ENCODE data around the gene CRY2.
"Not testable (repeated sequence)": the region's sequence is repeated elsewhere in the genome, so short reads cannot be mapped to it uniquely, and the experiment has no call there.

CRY2 gene

DNA sequence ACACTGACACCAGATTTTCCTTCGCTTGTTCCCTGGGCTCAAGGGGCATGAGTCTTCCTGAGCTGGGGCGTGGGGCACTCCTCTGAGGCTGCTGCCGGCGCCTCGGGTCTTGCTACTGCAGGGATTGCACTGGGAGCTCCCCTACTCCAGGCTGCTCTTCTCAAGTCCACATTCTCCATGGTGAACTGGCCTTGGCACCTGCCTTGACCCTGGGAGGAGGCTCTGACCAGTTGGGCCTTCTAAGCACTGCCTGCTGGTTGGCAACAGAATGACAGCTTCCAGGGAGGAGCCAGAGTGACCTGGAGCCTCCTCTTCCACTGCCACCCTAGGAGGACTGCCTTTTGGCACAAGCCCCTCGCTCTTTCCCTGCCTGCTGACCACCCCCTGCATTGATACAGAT is 50.3 kb downstream of the CRY2 start:
- Histone ChIP-seq H3K27me3 (replicated peaks; ENCODE audit: control insufficient read depth, insufficient read depth, low read length, poor library complexity, severe bottlenecking) (peaks cover 25% of the 10 kb centered on the region), H3K4me3 (ENCODE audit: insufficient read depth, low read depth, low read length, poor library complexity, severe bottlenecking) (no peak overlapping the region), H3K36me3 (ENCODE audit: control insufficient read depth, insufficient read depth, low read length) (no peaks in the 10 kb centered on the region), H3K4me1 (ENCODE audit: control insufficient read depth, insufficient read depth, low read length, poor library complexity, severe bottlenecking) (peaks cover 18% of the 10 kb centered on the region), H3K27ac (ENCODE audit: insufficient read depth, low read length, poor library complexity, severe bottlenecking) (no peak overlapping the region), H3K9me3 (ENCODE audit: control insufficient read depth, low read length) (no peaks in the 10 kb centered on the region)
- no peak for DNase-seq

DNA sequence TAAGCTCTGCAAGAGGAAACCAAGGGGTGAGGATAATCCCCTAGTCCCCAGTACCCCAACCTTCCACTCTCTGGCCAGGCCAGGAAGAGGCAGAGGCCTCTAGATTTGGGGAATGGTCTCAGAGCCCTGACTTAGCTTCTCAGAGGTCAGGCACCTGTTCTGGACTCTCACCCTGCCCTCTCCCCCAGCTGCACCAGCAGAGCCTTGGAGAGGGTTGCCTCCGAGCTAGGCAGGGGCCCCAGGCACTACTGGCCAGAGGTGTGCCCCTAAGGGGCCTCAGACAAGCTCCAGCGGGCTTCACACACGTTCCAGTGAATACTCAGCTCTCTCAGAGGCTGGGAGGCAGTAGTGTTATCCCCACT is 51.8 kb downstream of the CRY2 start:
- Histone ChIP-seq H3K4me1 (ENCODE audit: control insufficient read depth, insufficient read depth, low read length, poor library complexity, severe bottlenecking) (peaks cover 18% of the 10 kb centered on the region), H3K9me3 (ENCODE audit: control insufficient read depth, low read length) (no peaks in the 10 kb centered on the region), H3K4me3 (ENCODE audit: insufficient read depth, low read depth, low read length, poor library complexity, severe bottlenecking) (no peak overlapping the region), H3K36me3 (ENCODE audit: control insufficient read depth, insufficient read depth, low read length) (no peaks in the 10 kb centered on the region), H3K27me3 (replicated peaks; ENCODE audit: control insufficient read depth, insufficient read depth, low read length, poor library complexity, severe bottlenecking) (peaks cover 25% of the 10 kb centered on the region), H3K27ac (ENCODE audit: insufficient read depth, low read length, poor library complexity, severe bottlenecking) (no peak overlapping the region)
- no peak for DNase-seq

DNA sequence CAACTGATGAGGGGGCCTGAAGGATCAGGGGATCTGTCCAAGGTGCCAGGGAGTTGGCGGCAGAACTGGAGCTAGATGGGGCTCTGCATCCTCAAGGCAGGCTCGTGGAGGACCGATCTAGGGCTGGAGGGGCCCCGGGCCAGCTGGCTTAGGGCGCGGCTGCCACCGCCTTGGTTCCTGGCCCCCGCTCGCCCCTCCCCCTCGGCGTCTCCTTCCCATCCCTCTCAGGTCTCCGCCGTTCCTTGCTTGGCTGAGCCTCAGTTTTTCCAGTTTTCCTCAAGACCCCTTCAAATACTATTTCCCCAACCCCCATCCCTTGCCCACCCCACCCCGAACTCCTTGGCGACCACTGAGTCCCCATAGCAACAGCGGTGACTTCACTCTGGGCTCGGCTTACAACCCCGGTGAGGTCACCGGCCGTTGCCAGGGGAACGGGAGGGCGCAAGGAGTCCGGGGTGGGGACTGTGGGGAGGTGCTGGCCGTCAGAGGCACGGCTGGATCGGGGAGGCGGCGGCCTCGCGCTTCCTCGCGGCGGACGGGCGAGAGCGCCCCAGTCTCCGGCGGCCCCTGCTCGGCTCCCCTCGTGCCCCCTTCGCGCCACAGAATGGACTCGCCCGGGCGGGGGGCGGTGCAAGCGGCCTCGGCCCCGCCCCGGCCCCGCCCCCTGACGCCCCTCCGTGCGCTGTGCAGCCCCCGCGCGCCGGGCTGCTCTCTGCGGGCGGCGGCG is 52.3 kb downstream of the CRY2 start:
- H3K27me3 ChIP-seq (replicated peaks; ENCODE audit: control insufficient read depth, insufficient read depth, low read length, poor library complexity, severe bottlenecking), result peaks cover 25% of the 10 kb centered on the region
- no peak overlapping the region for H3K27ac ChIP-seq (ENCODE audit: insufficient read depth, low read length, poor library complexity, severe bottlenecking)
- no peaks in the 10 kb centered on the region for H3K9me3 ChIP-seq (ENCODE audit: control insufficient read depth, low read length)
- DNase-seq, result peak; percentile 32 to 54 (median 43)
- H3K4me1 ChIP-seq (ENCODE audit: control insufficient read depth, insufficient read depth, low read length, poor library complexity, severe bottlenecking), result peaks cover 18% of the 10 kb centered on the region
- peak overlapping the region; percentile 50 for H3K4me3 ChIP-seq (ENCODE audit: insufficient read depth, low read depth, low read length, poor library complexity, severe bottlenecking)
- no peaks in the 10 kb centered on the region for H3K36me3 ChIP-seq (ENCODE audit: control insufficient read depth, insufficient read depth, low read length)

DNA sequence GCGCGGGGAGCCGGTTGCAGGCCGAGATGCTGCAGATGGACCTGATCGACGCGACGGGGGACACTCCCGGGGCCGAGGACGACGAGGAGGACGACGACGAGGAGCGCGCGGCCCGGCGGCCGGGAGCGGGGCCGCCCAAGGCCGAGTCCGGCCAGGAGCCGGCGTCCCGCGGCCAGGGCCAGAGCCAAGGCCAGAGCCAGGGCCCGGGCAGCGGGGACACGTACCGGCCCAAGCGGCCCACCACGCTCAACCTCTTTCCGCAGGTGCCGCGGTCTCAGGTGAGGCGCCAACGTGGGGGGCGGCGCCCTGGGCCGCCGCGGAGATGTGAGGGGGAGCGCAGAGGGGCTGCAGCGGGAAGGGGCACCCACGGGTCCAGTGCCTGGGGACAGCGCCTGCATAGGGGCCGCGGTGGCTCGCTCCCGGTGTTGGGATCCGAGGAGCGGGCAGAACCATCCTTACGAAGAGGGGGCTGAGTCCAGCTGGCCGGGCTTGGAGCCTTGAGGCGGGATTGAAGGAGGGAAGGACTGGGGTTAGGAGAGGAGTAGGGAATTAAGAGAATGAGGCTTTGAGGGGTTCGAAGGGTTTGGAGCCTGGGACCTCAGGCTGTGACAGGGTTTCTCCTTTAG is 53.0 kb downstream of the CRY2 start:
- peaks cover 18% of the 10 kb centered on the region for H3K4me1 ChIP-seq (ENCODE audit: control insufficient read depth, insufficient read depth, low read length, poor library complexity, severe bottlenecking)
- not testable (repeated sequence) for H3K9me3 ChIP-seq (ENCODE audit: control insufficient read depth, low read length); H3K4me3 ChIP-seq (ENCODE audit: insufficient read depth, low read depth, low read length, poor library complexity, severe bottlenecking); H3K36me3 ChIP-seq (ENCODE audit: control insufficient read depth, insufficient read depth, low read length); H3K27ac ChIP-seq (ENCODE audit: insufficient read depth, low read length, poor library complexity, severe bottlenecking); DNase-seq
- H3K27me3 ChIP-seq (replicated peaks; ENCODE audit: control insufficient read depth, insufficient read depth, low read length, poor library complexity, severe bottlenecking), result peaks cover 25% of the 10 kb centered on the region

DNA sequence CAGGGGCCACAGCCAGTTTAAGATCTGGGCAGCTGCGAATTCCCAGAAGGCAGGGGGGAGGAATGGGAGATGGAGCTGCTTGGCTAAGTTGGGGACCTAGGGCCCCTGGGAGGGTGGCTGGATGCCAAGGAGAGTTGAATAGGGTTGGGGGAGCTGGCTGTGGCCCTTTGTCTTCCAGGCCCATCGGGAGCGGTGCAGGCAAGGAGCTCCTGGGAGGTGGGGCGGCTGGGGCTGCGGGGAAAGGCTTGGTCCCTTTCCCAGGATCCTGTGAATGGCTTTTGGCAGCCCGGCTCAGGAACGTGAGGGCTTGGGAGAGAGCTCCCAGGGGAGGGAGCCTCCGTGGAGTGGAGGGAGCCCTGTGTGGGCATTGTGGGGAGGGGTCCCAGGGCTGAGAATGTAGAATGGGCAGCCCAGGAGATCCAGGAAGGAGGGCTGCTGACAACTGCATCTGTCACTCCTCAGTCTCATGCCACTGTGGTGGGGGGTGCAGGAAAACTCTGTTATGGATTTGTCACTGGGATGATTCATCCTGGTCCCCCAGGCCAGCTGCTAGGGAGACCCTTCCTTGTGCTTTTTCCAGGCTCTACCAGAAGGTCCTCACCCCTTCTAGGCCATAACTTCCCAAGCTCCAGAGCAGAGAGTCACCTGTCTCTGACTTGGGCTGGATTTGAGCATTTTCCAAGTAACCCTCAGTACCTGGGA is 53.8 kb downstream of the CRY2 start:
- Histone ChIP-seq H3K4me1 (ENCODE audit: control insufficient read depth, insufficient read depth, low read length, poor library complexity, severe bottlenecking) (peaks cover 18% of the 10 kb centered on the region), H3K4me3 (ENCODE audit: insufficient read depth, low read depth, low read length, poor library complexity, severe bottlenecking) (no peak overlapping the region)

DNA sequence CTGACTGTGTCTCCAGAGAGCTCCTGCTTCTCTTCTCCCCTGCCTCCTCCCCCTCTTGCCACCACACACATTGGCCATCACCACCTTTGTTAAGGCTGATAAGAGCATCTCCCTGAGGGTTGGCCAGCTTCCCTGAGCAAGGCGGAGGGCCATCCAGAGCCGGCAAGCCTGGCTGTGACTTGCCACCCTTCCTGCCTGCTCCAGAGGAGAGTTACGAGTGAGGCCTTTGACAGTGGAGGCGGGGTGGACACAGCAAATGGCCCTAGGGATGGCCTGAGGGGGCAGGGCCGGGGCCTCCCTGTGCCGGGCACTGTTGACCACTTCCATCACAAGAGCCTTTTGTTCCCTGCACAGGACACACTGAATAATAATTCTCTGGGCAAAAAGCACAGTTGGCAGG is 54.4 kb downstream of the CRY2 start:
- H3K4me3 ChIP-seq (ENCODE audit: insufficient read depth, low read depth, low read length, poor library complexity, severe bottlenecking), result no peak overlapping the region
- no peaks in the 10 kb centered on the region for H3K9me3 ChIP-seq (ENCODE audit: control insufficient read depth, low read length)
- peaks cover 25% of the 10 kb centered on the region for H3K27me3 ChIP-seq (replicated peaks; ENCODE audit: control insufficient read depth, insufficient read depth, low read length, poor library complexity, severe bottlenecking)
- DNase-seq, result no peak
- H3K4me1 ChIP-seq (ENCODE audit: control insufficient read depth, insufficient read depth, low read length, poor library complexity, severe bottlenecking), result peaks cover 18% of the 10 kb centered on the region
- H3K27ac ChIP-seq (ENCODE audit: insufficient read depth, low read length, poor library complexity, severe bottlenecking), result no peak overlapping the region
- no peaks in the 10 kb centered on the region for H3K36me3 ChIP-seq (ENCODE audit: control insufficient read depth, insufficient read depth, low read length)

More for the DNA sequence above, 53.8 kb downstream of the CRY2 start:
- H3K27me3 ChIP-seq (replicated peaks; ENCODE audit: control insufficient read depth, insufficient read depth, low read length, poor library complexity, severe bottlenecking), result peaks cover 25% of the 10 kb centered on the region
- no peak overlapping the region for H3K27ac ChIP-seq (ENCODE audit: insufficient read depth, low read length, poor library complexity, severe bottlenecking)
- H3K36me3 ChIP-seq (ENCODE audit: control insufficient read depth, insufficient read depth, low read length), result no peaks in the 10 kb centered on the region
- DNase-seq, result no peak
- H3K9me3 ChIP-seq (ENCODE audit: control insufficient read depth, low read length), result no peaks in the 10 kb centered on the region

DNA sequence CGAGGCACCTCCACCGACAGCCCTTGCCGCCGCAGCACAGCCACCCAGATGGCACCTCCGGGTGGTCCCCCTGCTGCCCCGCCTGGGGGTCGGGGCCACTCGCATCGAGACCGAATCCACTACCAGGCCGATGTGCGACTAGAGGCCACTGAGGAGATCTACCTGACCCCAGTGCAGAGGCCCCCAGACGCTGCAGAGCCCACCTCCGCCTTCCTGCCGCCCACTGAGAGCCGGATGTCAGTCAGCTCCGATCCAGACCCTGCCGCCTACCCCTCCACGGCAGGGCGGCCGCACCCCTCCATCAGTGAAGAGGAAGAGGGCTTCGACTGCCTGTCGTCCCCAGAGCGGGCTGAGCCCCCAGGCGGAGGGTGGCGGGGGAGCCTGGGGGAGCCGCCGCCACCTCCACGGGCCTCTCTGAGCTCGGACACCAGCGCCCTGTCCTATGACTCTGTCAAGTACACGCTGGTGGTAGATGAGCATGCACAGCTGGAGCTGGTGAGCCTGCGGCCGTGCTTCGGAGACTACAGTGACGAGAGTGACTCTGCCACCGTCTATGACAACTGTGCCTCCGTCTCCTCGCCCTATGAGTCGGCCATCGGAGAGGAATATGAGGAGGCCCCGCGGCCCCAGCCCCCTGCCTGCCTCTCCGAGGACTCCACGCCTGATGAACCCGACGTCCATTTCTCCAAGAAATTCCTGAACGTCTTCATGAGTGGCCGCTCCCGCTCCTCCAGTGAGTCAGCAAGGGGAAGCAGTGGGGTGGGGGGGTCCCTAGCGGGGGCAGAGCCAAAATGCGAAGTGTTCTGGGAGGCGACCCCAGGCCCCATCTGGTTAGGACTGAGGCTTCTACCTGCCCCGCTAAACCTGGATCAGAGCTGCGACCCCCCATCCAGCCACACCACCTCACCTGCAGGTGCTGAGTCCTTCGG is 55.4 kb downstream of the CRY2 start:
- H3K4me3 ChIP-seq (ENCODE audit: insufficient read depth, low read depth, low read length, poor library complexity, severe bottlenecking), result no peak overlapping the region
- H3K36me3 ChIP-seq (ENCODE audit: control insufficient read depth, insufficient read depth, low read length), result no peaks in the 10 kb centered on the region
- H3K27ac ChIP-seq (ENCODE audit: insufficient read depth, low read length, poor library complexity, severe bottlenecking), result no peak overlapping the region
- no peak for DNase-seq
- H3K4me1 ChIP-seq (ENCODE audit: control insufficient read depth, insufficient read depth, low read length, poor library complexity, severe bottlenecking), result peaks cover 18% of the 10 kb centered on the region
- H3K9me3 ChIP-seq (ENCODE audit: control insufficient read depth, low read length), result no peaks in the 10 kb centered on the region
- peaks cover 19% of the 10 kb centered on the region for H3K27me3 ChIP-seq (replicated peaks; ENCODE audit: control insufficient read depth, insufficient read depth, low read length, poor library complexity, severe bottlenecking)

DNA sequence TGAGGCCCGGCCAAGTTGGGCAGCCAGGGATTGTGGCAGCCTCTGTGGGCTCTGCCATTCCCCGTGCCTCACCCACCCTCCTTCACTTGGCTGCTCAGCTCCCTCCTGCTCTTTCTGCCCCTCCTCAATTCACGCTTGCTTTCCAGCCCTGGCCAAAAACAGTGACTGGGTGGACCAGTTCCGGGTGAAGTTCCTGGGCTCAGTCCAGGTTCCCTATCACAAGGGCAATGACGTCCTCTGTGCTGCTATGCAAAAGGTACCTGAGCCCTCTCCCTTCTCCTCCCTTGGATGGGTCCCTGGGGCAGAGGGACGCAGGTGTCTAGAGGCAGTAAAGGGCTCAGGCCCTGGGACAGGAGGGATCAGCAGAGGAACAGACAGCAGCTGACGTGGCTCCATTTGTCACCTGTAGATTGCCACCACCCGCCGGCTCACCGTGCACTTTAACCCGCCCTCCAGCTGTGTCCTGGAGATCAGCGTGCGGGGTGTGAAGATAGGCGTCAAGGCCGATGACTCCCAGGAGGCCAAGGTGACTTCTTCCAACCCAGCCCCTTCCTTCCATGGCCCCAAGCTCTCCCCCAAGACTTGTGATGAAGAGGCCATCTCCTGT is 57.1 kb downstream of the CRY2 start:
- peaks cover 10% of the 10 kb centered on the region for H3K27me3 ChIP-seq (replicated peaks; ENCODE audit: control insufficient read depth, insufficient read depth, low read length, poor library complexity, severe bottlenecking)

DNA sequence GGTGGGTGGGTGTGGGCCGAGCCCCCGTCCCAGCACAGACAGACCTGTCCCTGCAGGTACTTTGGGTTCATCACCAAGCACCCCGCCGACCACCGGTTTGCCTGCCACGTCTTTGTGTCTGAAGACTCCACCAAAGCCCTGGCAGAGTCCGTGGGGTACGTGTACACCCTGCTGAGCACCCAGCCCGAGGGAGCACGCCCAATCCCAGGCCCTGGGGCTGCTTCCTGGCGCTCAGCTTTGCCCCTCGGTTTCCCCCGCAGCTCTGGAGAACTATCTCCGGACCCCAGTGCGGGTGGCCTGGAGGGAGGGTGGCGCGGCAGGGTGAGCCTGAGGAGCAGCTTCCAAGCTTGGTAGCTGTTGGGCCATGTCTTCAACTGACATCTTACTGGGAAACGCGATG is 57.8 kb downstream of the CRY2 start:
- DNase-seq, result no peak
- Histone ChIP-seq H3K4me1 (ENCODE audit: control insufficient read depth, insufficient read depth, low read length, poor library complexity, severe bottlenecking) (peaks cover 6% of the 10 kb centered on the region), H3K27me3 (replicated peaks; ENCODE audit: control insufficient read depth, insufficient read depth, low read length, poor library complexity, severe bottlenecking) (peaks cover 6% of the 10 kb centered on the region), H3K9me3 (ENCODE audit: control insufficient read depth, low read length) (no peaks in the 10 kb centered on the region), H3K36me3 (ENCODE audit: control insufficient read depth, insufficient read depth, low read length) (peaks cover 12% of the 10 kb centered on the region), H3K27ac (ENCODE audit: insufficient read depth, low read length, poor library complexity, severe bottlenecking) (no peak overlapping the region), H3K4me3 (ENCODE audit: insufficient read depth, low read depth, low read length, poor library complexity, severe bottlenecking) (no peak overlapping the region)

More for the DNA sequence above, 57.1 kb downstream of the CRY2 start:
- DNase-seq, result no peak
- Histone ChIP-seq H3K4me1 (ENCODE audit: control insufficient read depth, insufficient read depth, low read length, poor library complexity, severe bottlenecking) (peaks cover 9% of the 10 kb centered on the region), H3K36me3 (ENCODE audit: control insufficient read depth, insufficient read depth, low read length) (peaks cover 5% of the 10 kb centered on the region), H3K27ac (ENCODE audit: insufficient read depth, low read length, poor library complexity, severe bottlenecking) (no peak overlapping the region), H3K4me3 (ENCODE audit: insufficient read depth, low read depth, low read length, poor library complexity, severe bottlenecking) (no peak overlapping the region), H3K9me3 (ENCODE audit: control insufficient read depth, low read length) (no peaks in the 10 kb centered on the region)

Data from effector memory CD4-positive, alpha-beta T cell (primary cell).